Transverse colon (tissue), 4 donors: ENCODE data around the gene IMMP2L. TPM values are rescaled to one million over a fixed set of nuclear protein-coding genes. Genes with fewer than 3 reads are reported as not detected.

ENCODE experiments used
- DNase-seq: peaks from one replicate; pipeline ENCODE4 v3.0.0-alpha.2; 2019
- H3K27ac ChIP-seq, 4 donors: fragments of 200-600 bp; sonication (generic); 2 replicates each; pipeline ENCODE4 v1.5.1; 2016 to 2018; ENCODE audit warnings: inconsistent platforms in 4 of 4
- H3K27me3 ChIP-seq: fragments of 200-600 bp; sonication (generic); 2 replicates; pipeline ENCODE4 v1.5.1; 2017; ENCODE audit warnings: inconsistent platforms
- H3K36me3 ChIP-seq, 4 donors: fragments of 200-600 bp; sonication (generic); 2 replicates each; pipeline ENCODE4 v1.5.1; 2017 to 2019; ENCODE audit warnings: inconsistent platforms in 4 of 4
- H3K4me1 ChIP-seq, 4 donors: fragments of 200-600 bp; sonication (generic); 2 replicates each; pipeline ENCODE4 v1.5.1; 2017 to 2020; ENCODE audit warnings: inconsistent platforms in 4 of 4
- H3K4me3 ChIP-seq, 4 donors: fragments of 200-600 bp; sonication (generic); 1 replicate in 1 of 4; 2 replicates in 3 of 4; pipeline versions ENCODE4 v1.5.1 to v1.6.1; 2017 to 2019; ENCODE audit warnings: inconsistent platforms in 4 of 4
- H3K9me3 ChIP-seq, 2 donors: fragments of 200-600 bp; sonication (generic); 2 replicates each; pipeline ENCODE4 v1.5.1; 2017 to 2019; ENCODE audit warnings: inconsistent platforms in 2 of 2
- CTCF ChIP-seq, 5 experiments: fragments of 200-600 bp in 3 of 5; fragments of 450-650 bp in 2 of 5; sonication (generic) in 3 of 5; IDR thresholded peaks; 1 replicate in 2 of 5; 2 replicates in 3 of 5; pipeline ENCODE4 v1.5.1; 2016 to 2017; ENCODE audit warnings: antibody characterized with exemption in 5 of 5, inconsistent platforms in 3 of 5, mild to moderate bottlenecking in 2 of 5, moderate library complexity in 1 of 5
- EP300 ChIP-seq: sonication (generic); formaldehyde crosslinking; IDR thresholded peaks from one replicate; pipeline ENCODE4 v1.6.1; 2017; ENCODE audit warnings: antibody characterized with exemption, low read depth
- POLR2A ChIP-seq: fragments of 450-650 bp; IDR thresholded peaks from one replicate; pipeline ENCODE4 v1.6.1; 2016; ENCODE audit warnings: antibody characterized with exemption, mild to moderate bottlenecking, moderate library complexity
- POLR2AphosphoS5 ChIP-seq, 3 donors: sonication (generic); formaldehyde crosslinking; IDR thresholded peaks; one replicate each; pipeline ENCODE4 v1.6.1; 2016; ENCODE audit warnings: antibody characterized with exemption in 3 of 3
- WGBS, 2 donors: methylation state at CpG; one replicate each; pipeline ENCODE4 v1.1.5; 2018; ENCODE audit warnings: low coverage in 1 of 2; 5-methylcytosine and 5-hydroxymethylcytosine counted together
- in situ Hi-C, 4 donors: fragments of 200-750 bp; cut with MboI; loops; one replicate each; pipeline versions ENCODE4 v1.15.0 to v1.15.1; 2017; ENCODE audit warnings: low sequenced_read_pairs in 3 of 4, low pct_ligation_motif_present in 1 of 4, low pct_unique_long_range_greater_than_20kb in 1 of 4
- intact Hi-C: fragments of 100-400 bp; cut with DNase I; formaldehyde crosslinking; loops from one replicate; pipeline ENCODE4 v1.15.1; 2023; ENCODE audit warnings: low total_unique reads
- total RNA-seq, 4 donors: library from RNA; depleted of rRNA; stranded (reverse); fragments of >200 nt; gene quantifications; one replicate each; pipeline ENCODE4 v1.1.0, GENCODE V29; 2016

Gene IMMP2L
- total RNA-seq, 4 donors from 2014 or later, result 8.6 to 69.6 (median 10.9) TPM

DNA sequence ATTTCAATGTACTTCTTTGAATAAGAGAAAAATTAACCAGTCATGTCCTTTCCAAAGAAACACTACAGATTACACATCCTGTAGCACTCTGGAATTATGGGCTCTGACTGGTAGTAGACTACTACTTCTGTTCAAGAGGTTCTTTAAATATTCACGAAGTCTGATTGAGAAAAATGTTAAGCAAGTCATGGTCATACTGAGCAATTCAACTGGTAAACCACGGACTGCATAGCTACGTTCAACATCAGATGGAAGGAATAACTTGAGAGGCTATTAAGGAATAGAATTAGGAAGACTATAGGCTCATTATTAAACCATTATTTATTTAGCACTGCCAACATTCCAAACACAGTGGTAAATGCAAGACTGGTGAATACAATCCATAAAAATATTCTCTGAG is 160.8 kb downstream of the IMMP2L start:
- Histone ChIP-seq H3K27ac (no peak overlapping the region), H3K36me3 (no peaks in the 10 kb centered on the region), H3K9me3 (no peaks in the 10 kb centered on the region), H3K4me1 (no peaks in the 10 kb centered on the region), H3K27me3 (no peaks in the 10 kb centered on the region), H3K4me3 (no peak overlapping the region)
- 68 to 71% methylated on average over 3 of the region's 3 CpGs for WGBS, 2 donors
- intact Hi-C loops (no loop called here), in situ Hi-C loops (no loop called here)
- TF ChIP-seq EP300, result no peak
- no peak for TF ChIP-seq POLR2A
- no peak for TF ChIP-seq CTCF (IDR thresholded peaks at IDR 0.05)
- DNase-seq, result no peak

DNA sequence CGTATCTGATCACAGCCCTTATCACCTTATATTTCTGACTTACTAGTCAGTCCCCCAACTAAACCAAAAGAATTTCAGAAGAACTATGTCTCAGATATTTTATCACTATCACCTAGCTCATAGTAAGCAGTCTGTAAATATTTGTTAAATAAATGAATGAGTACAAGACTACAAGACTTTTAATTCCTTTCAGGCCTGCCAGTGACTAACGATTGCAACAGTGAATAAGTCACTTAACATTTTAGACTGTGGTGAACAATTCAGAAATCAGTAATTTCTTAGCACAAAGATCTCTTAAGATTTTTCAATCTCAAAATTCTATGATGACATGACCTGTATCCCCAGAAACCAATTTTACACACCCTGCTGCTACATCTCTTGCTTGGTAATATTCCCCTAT is 162.2 kb downstream of the IMMP2L start:
- Histone ChIP-seq H3K9me3 (no peaks in the 10 kb centered on the region), H3K4me3 (no peak overlapping the region), H3K27me3 (no peaks in the 10 kb centered on the region), H3K27ac (no peak overlapping the region), H3K4me1 (no peaks in the 10 kb centered on the region), H3K36me3 (no peaks in the 10 kb centered on the region)
- in situ Hi-C loops (no loop called here), intact Hi-C loops (no loop called here)
- TF ChIP-seq POLR2A (no peak), EP300 (no peak), POLR2AphosphoS5 (IDR thresholded peaks at IDR 0.05) (no peak), CTCF (IDR thresholded peaks at IDR 0.05) (no peak)
- WGBS, 2 donors, result 82 to 100% methylated on average over 1 to 2 of the region's 2 CpGs
- no peak for DNase-seq

- intact Hi-C loops (no loop called here), in situ Hi-C loops (no loop called here)
- no peaks in the 10 kb centered on the region for H3K27me3 ChIP-seq
- TF ChIP-seq EP300, result no peak
- TF ChIP-seq CTCF (IDR thresholded peaks at IDR 0.05), result no peak
- TF ChIP-seq POLR2A, result no peak
- no peak for TF ChIP-seq POLR2AphosphoS5 (IDR thresholded peaks at IDR 0.05)
- H3K9me3 ChIP-seq, result no peaks in the 10 kb centered on the region
- no peak for DNase-seq
- H3K4me1 ChIP-seq, result no peaks in the 10 kb centered on the region
- H3K4me3 ChIP-seq, result no peak overlapping the region
- no peaks in the 10 kb centered on the region for H3K36me3 ChIP-seq
- WGBS, 2 donors, result 94 to 100% methylated on average over 4 of the region's 4 CpGs
- H3K27ac ChIP-seq, result no peak overlapping the region
Measured at GRCh38 chr7:111394891-111395290, 167.4 kb downstream of the IMMP2L start.

DNA sequence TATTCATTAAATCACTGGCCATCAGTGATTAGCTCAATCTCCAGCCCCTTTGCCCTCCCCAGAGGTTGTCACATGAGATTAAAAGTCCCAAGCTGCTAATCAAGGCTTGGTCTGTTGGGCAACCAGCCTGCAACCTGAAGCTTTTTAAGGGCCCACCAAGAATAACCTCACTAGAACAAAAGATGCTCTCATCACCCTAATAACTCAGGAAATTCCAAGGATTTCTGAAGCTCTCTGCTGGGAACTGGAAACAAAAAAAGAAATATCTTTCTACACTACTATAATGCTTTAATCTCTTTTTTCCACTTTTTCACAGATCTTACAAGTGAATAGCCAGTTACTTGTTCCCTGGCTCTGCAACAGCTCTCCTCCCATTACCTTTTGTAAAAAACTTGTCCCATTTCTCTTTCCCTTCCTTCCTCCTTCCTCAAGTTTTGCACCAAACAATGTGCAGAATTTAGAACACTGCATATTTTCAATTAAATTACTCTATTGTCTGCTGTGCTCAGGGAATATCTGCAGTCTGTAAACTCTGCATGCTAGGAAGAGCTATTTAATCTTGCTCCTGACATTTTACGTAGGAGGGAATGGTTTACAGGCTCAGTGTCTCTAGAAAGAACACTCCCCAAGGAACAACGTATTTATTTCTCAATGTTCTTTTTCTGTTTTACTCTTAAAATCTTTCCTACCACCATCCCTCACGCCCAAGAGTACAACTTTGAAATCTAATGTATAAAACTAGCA is 169.1 kb downstream of the IMMP2L start:
- intact Hi-C loops, result no loop called here
- no peaks in the 10 kb centered on the region for H3K4me1 ChIP-seq
- no peak overlapping the region for H3K4me3 ChIP-seq
- H3K36me3 ChIP-seq, result no peaks in the 10 kb centered on the region
- in situ Hi-C loops, result no loop called here
- no peaks in the 10 kb centered on the region for H3K9me3 ChIP-seq
- no peaks in the 10 kb centered on the region for H3K27me3 ChIP-seq
- no peak overlapping the region for H3K27ac ChIP-seq
- no peak for TF ChIP-seq POLR2A
- no peak for TF ChIP-seq POLR2AphosphoS5 (IDR thresholded peaks at IDR 0.05)
- no peak for TF ChIP-seq EP300
- no peak for TF ChIP-seq CTCF (IDR thresholded peaks at IDR 0.05)
- 52 to 62% methylated on average over 3 of the region's 3 CpGs for WGBS, 2 donors
- DNase-seq, result no peak
